Progenitor cell of endocrine pancreas (in vitro differentiated cells): ENCODE results near the gene KREMEN1. TPM values are rescaled to one million over a fixed set of nuclear protein-coding genes. Genes with fewer than 3 reads are reported as not detected.

Experiments used
- DNase-seq: peaks from one replicate; pipeline ENCODE4 v3.0.0; 2021; ENCODE audit warnings: low spot score; ENCODE audit not compliant: unreplicated experiment
- H3K27ac Mint-ChIP-seq: 2 replicates; pipeline ENCODE4 v1.8.0; 2021; ENCODE audit warnings: mild to moderate bottlenecking, moderate library complexity, mixed read lengths
- H3K27me3 Mint-ChIP-seq: 2 replicates; pipeline ENCODE4 v1.8.0; 2021; ENCODE audit warnings: mixed read lengths
- H3K36me3 Mint-ChIP-seq: 2 replicates; pipeline ENCODE4 v1.8.0; 2022; ENCODE audit warnings: mixed read lengths; ENCODE audit not compliant: insufficient read depth
- H3K4me1 Mint-ChIP-seq: 2 replicates; pipeline ENCODE4 v1.8.0; 2021; ENCODE audit warnings: low read depth, mixed read lengths
- H3K4me3 Mint-ChIP-seq: 2 replicates; pipeline ENCODE4 v1.8.0; 2021; ENCODE audit warnings: low read depth, mild to moderate bottlenecking, moderate library complexity, mixed read lengths
- H3K9me3 Mint-ChIP-seq: 2 replicates; pipeline ENCODE4 v1.8.0; 2021; ENCODE audit warnings: low read depth, mixed read lengths
- CTCF ChIP-seq: fragments of 200-600 bp; sonication (generic); IDR thresholded peaks from one replicate; pipeline ENCODE4 v1.5.0; 2021; ENCODE audit warnings: antibody characterized with exemption, mild to moderate bottlenecking; ENCODE audit not compliant: unreplicated experiment
- total RNA-seq: library from RNA; stranded (reverse); gene quantifications from 2 replicates; pipeline ENCODE4 v1.2.1, GENCODE V29; 2021

The KREMEN1 gene
- total RNA-seq, 1 donor from 2014 or later = 10.5 TPM

- Mint-ChIP-seq H3K9me3 (no peaks in the 10 kb centered on the region), H3K27ac (peak overlapping the region; percentile 77), H3K36me3 (no peaks in the 10 kb centered on the region), H3K4me3 (peak overlapping the region; percentile 78), H3K4me1 (peaks cover 20% of the 10 kb centered on the region), H3K27me3 (peaks cover 6% of the 10 kb centered on the region)
- TF ChIP-seq CTCF = no peak
- no peak for DNase-seq
Measured at GRCh38 chr22:29030016-29030617, 42.7 kb upstream of the KREMEN1 start.

- Mint-ChIP-seq H3K36me3 (no peaks in the 10 kb centered on the region), H3K4me3 (peak overlapping the region; percentile 78), H3K9me3 (no peaks in the 10 kb centered on the region), H3K4me1 (peaks cover 19% of the 10 kb centered on the region), H3K27ac (peak overlapping the region; percentile 97), H3K27me3 (peaks cover 6% of the 10 kb centered on the region)
- no peak for TF ChIP-seq CTCF
- DNase-seq = peak; percentile 39
Measured at GRCh38 chr22:29030618-29031226, 42.1 kb upstream of the KREMEN1 start.

- DNase-seq = no peak
Measured at GRCh38 chr22:29031227-29032011, 41.4 kb upstream of the KREMEN1 start.

GRCh38 chr22:29032014-29032475 lies 40.8 kb upstream of the KREMEN1 start:
- H3K9me3 Mint-ChIP-seq = no peaks in the 10 kb centered on the region
- peaks cover 19% of the 10 kb centered on the region for H3K4me1 Mint-ChIP-seq
- no peak for DNase-seq
- no peak overlapping the region for H3K4me3 Mint-ChIP-seq
- H3K36me3 Mint-ChIP-seq = no peaks in the 10 kb centered on the region
- H3K27me3 Mint-ChIP-seq = peaks cover 6% of the 10 kb centered on the region
- TF ChIP-seq CTCF = no peak
- H3K27ac Mint-ChIP-seq = peak overlapping the region; percentile 67

More at GRCh38 chr22:29031227-29032011, 41.4 kb upstream of the KREMEN1 start:
- Mint-ChIP-seq H3K27me3 (peaks cover 6% of the 10 kb centered on the region), H3K4me1 (peaks cover 19% of the 10 kb centered on the region), H3K27ac (peak overlapping the region; percentile 97), H3K4me3 (peak overlapping the region; percentile 78), H3K9me3 (no peaks in the 10 kb centered on the region), H3K36me3 (no peaks in the 10 kb centered on the region)
- TF ChIP-seq CTCF = peak; percentile 37

GRCh38 chr22:29032584-29032983 lies 40.3 kb upstream of the KREMEN1 start:
- Mint-ChIP-seq H3K4me3 (no peak overlapping the region), H3K27ac (peak overlapping the region; percentile 67), H3K36me3 (no peaks in the 10 kb centered on the region), H3K9me3 (no peaks in the 10 kb centered on the region), H3K27me3 (peaks cover 6% of the 10 kb centered on the region), H3K4me1 (peaks cover 22% of the 10 kb centered on the region)
- no peak for DNase-seq
- TF ChIP-seq CTCF = no peak
